Liver (tissue), 9 donors: Measurements from ENCODE around the gene SLC35E1. TPM values are rescaled to one million over a fixed set of nuclear protein-coding genes. Genes with fewer than 3 reads are reported as not detected.

Source experiments
- DNase-seq: peaks from one replicate; pipeline ENCODE4 v3.0.0-alpha.2; 2017; ENCODE audit warnings: low spot score
- H3K27ac ChIP-seq, 2 donors: one replicate each; pipeline ENCODE4 v1.7.0; 2013; ENCODE audit warnings: inconsistent platforms in 2 of 2, low read length in 2 of 2, control low read depth in 1 of 2, low read depth in 1 of 2, mild to moderate bottlenecking in 1 of 2
- H3K27me3 ChIP-seq, 4 donors: one replicate each; pipeline versions ENCODE4 v1.6.1 to v1.7.0; 2013; ENCODE audit warnings: low read length in 3 of 4, inconsistent platforms in 1 of 4, mild to moderate bottlenecking in 1 of 4, moderate library complexity in 1 of 4; ENCODE audit not compliant: control insufficient read depth in 4 of 4, insufficient read depth in 4 of 4
- H3K36me3 ChIP-seq, 4 donors: one replicate each; pipeline versions ENCODE4 v1.6.1 to v1.7.0; 2013; ENCODE audit warnings: low read length in 3 of 4, mild to moderate bottlenecking in 3 of 4, low read depth in 1 of 4, moderate library complexity in 1 of 4; ENCODE audit not compliant: control insufficient read depth in 4 of 4, insufficient read depth in 3 of 4
- H3K4me1 ChIP-seq, 4 donors: one replicate each; pipeline versions ENCODE4 v1.6.1 to v1.7.0; 2013; ENCODE audit warnings: low read length in 3 of 4, mild to moderate bottlenecking in 3 of 4, moderate library complexity in 1 of 4; ENCODE audit not compliant: control insufficient read depth in 4 of 4, insufficient read depth in 4 of 4
- H3K4me3 ChIP-seq, 3 donors: one replicate each; pipeline versions ENCODE4 v1.6.1 to v1.7.0; 2013; ENCODE audit warnings: low read length in 3 of 3, control low read depth in 1 of 3, low read depth in 1 of 3, mild to moderate bottlenecking in 1 of 3
- H3K9ac ChIP-seq, 2 donors: one replicate each; pipeline ENCODE4 v1.7.0; 2013; ENCODE audit warnings: low read length in 2 of 2, mild to moderate bottlenecking in 2 of 2, moderate library complexity in 2 of 2, control low read depth in 1 of 2, low read depth in 1 of 2
- H3K9me3 ChIP-seq, 4 donors: one replicate each; pipeline versions ENCODE4 v1.6.1 to v1.7.0; 2013; ENCODE audit warnings: low read length in 3 of 4; ENCODE audit not compliant: control insufficient read depth in 4 of 4
- EGR1 ChIP-seq, 2 donors: IDR thresholded peaks; 2 replicates each; pipeline ENCODE4 v1.6.1; 2016 to 2018; ENCODE audit warnings: antibody characterized with exemption in 2 of 2, low read depth in 2 of 2
- FOXA1 ChIP-seq: IDR thresholded peaks from 2 replicates; pipeline ENCODE4 v1.6.1; 2016; ENCODE audit warnings: antibody characterized with exemption
- FOXA2 ChIP-seq: IDR thresholded peaks from 2 replicates; pipeline ENCODE4 v1.6.1; 2016; ENCODE audit warnings: antibody characterized with exemption
- GABPA ChIP-seq, 2 donors: IDR thresholded peaks in 1 of 2; conservative IDR thresholded peaks in 1 of 2; 2 replicates each; pipeline ENCODE4 v1.6.1; 2016; ENCODE audit warnings: antibody characterized with exemption in 2 of 2, mild to moderate bottlenecking in 1 of 2, moderate library complexity in 1 of 2
- HNF4A ChIP-seq, 2 donors: conservative IDR thresholded peaks; 2 replicates each; pipeline ENCODE4 v1.6.1; 2016; ENCODE audit warnings: antibody characterized with exemption in 2 of 2, mild to moderate bottlenecking in 2 of 2
- HNF4G ChIP-seq: IDR thresholded peaks from 2 replicates; pipeline ENCODE4 v1.6.1; 2016; ENCODE audit warnings: antibody characterized with exemption
- JUND ChIP-seq, 2 donors: IDR thresholded peaks; 2 replicates each; pipeline ENCODE4 v1.6.1; 2016; ENCODE audit warnings: antibody characterized with exemption in 2 of 2
- NR2F2 ChIP-seq: IDR thresholded peaks from 2 replicates; pipeline ENCODE4 v1.6.1; 2016; ENCODE audit warnings: antibody characterized with exemption
- RAD21 ChIP-seq, 2 donors: IDR thresholded peaks; 2 replicates each; pipeline ENCODE4 v1.6.1; 2016; ENCODE audit warnings: antibody characterized with exemption in 2 of 2, mild to moderate bottlenecking in 2 of 2
- RXRA ChIP-seq, 2 donors: IDR thresholded peaks; 2 replicates each; pipeline ENCODE4 v1.6.1; 2017 to 2018; ENCODE audit warnings: antibody characterized with exemption in 2 of 2, mild to moderate bottlenecking in 1 of 2
- SP1 ChIP-seq: IDR thresholded peaks from 2 replicates; pipeline ENCODE4 v1.6.1; 2018; ENCODE audit warnings: antibody characterized with exemption, mild to moderate bottlenecking
- TAF1 ChIP-seq: conservative IDR thresholded peaks from 2 replicates; pipeline ENCODE4 v1.6.1; 2016; ENCODE audit warnings: antibody characterized with exemption, mild to moderate bottlenecking
- YY1 ChIP-seq: IDR thresholded peaks from 2 replicates; pipeline ENCODE4 v1.6.1; 2016; ENCODE audit warnings: antibody characterized with exemption, mild to moderate bottlenecking
- WGBS: extraction: QIAGEN DNeasy Blood & Tissue Kit; methylation state at CpG from one replicate; pipeline ENCODE4 v1.1.7; 2013; 5-methylcytosine and 5-hydroxymethylcytosine counted together
- polyA plus RNA-seq, 2 donors: library from polyadenylated mRNA; stranded (reverse) in 1 of 2; unstranded in 1 of 2; fragments of 200-250 nt in 1 of 2; fragments of >200 nt in 1 of 2; fragmentation: Nextera tagmentation in 1 of 2; extraction: Ambion mirVana in 1 of 2; gene quantifications; one replicate each; pipeline versions ENCODE4 v1.2.1 to v1.2.3, GENCODE V29; 2013 to 2015
- total RNA-seq, 2 donors: library from RNA; depleted of rRNA; stranded (reverse); fragments of >200 nt; gene quantifications; one replicate each; pipeline ENCODE4 v1.2.3, GENCODE V29; 2014
- TF ChIP-seq, protein P1 (sequence below): IDR thresholded peaks from 2 replicates; pipeline ENCODE4 v1.6.1; 2016; ENCODE audit warnings: antibody characterized with exemption
- TF ChIP-seq, protein P2 (sequence below): IDR thresholded peaks from 2 replicates; pipeline ENCODE4 v1.6.1; 2016; ENCODE audit warnings: antibody characterized with exemption
- TF ChIP-seq, protein P3 (sequence below): fragments of 150-350 bp; IDR thresholded peaks from 2 replicates; pipeline ENCODE4 v1.5.1; 2017; ENCODE audit warnings: improper control_type of control experiment, low read depth, low read length; ENCODE audit not compliant: missing input control
- TF ChIP-seq, protein P4 (sequence below): IDR thresholded peaks from 2 replicates; pipeline ENCODE4 v1.6.1; 2016; ENCODE audit warnings: antibody characterized with exemption, mild to moderate bottlenecking
- TF ChIP-seq, protein P5 (sequence below): IDR thresholded peaks from 2 replicates; pipeline ENCODE4 v1.6.1; 2016; ENCODE audit warnings: antibody characterized with exemption
- donor health status: healthy.
- donor health status: healthy.
- donor health status: healthy.
- donor health status: healthy.
- donor health status: healthy.

The SLC35E1 gene
- total and polyA plus RNA-seq, 4 donors: 11.2 to 20.5 (median 12.1) TPM

DNA sequence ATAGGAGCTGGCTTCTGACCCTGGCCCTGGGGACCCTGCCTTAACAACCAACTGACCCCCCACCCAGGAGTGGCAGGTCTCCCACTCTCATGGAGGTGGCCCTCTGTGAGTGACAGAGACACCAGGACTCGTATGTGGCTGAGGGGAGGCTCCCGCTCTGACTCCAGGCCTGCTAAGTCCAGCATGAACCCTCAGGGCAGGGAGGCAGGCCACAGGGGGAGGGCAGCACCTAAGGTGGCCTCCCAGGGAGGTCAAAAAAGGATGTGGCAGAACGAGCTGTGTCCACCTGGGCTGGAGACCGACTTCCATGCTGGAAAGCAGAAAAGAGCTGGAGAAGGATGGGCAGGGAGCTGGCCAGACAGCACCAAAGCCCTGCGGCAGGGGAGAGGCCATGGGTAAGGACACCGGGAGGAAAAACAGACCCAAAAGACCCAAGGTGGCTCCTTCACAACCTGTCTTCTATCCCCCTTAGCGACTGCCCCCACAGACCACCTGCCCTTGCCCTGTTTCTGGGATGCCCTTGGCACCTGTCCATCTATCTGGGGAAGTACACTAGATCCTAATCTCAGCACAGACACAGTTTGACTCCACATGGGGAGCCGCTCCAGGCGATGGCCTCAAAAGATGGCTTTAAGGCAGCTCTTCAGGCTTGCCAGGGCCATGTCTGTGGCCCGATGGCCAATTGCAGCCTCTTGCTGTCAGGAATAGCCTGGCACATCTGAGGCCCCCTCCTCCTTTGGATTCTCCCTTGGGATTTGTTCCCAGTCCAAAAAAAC is 10.5 kb upstream of the SLC35E1 start:
- Histone ChIP-seq H3K9ac (no peak overlapping the region), H3K27me3 (no peaks in the 10 kb centered on the region), H3K27ac (no peak overlapping the region), H3K4me3 (no peak overlapping the region), H3K4me1 (peaks cover 8 to 35% (median 25%) of the 10 kb centered on the region in 4 donors), H3K36me3 (peaks cover 2 to 6% (median 5%) of the 10 kb centered on the region in 4 donors), H3K9me3 (no peaks in the 10 kb centered on the region)
- no peak for TF ChIP-seq HNF4G
- 94% methylated on average over 10 of the region's 10 CpGs for whole genome bisulfite sequencing
- no peak for DNase-seq

DNA sequence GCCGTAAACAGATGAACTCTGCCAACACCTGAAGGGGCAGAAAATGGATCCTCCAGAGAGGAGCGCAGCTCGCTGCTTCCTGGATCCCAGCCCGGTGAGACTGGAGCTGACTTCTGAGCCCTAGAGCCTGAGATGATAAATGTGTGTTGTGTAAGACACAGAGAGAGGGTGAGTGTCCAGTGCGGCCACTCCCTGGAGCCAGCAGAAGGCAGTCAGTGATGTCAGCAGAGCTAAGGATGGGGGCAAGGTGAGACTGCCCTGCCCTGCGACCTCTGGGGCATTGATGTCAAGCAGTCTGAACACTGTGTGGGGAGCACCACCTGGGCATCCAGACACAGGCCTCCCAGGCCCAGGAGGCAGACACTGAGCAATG is 9.7 kb upstream of the SLC35E1 start:
- Histone ChIP-seq H3K9me3 (no peaks in the 10 kb centered on the region), H3K27ac (no peak overlapping the region), H3K27me3 (no peaks in the 10 kb centered on the region), H3K36me3 (peaks cover 3 to 9% (median 5%) of the 10 kb centered on the region in 4 donors), H3K9ac (no peak overlapping the region), H3K4me3 (no peak overlapping the region), H3K4me1 (peaks cover 9 to 32% (median 22%) of the 10 kb centered on the region in 4 donors)
- WGBS: 84% methylated on average over 6 of the region's 6 CpGs
- DNase-seq: no peak
- TF ChIP-seq NR2F2 (no peak), EGR1 (IDR thresholded peaks at IDR 0.05; ENCODE audit: low read depth in 2 of 2) (no peak)

DNA sequence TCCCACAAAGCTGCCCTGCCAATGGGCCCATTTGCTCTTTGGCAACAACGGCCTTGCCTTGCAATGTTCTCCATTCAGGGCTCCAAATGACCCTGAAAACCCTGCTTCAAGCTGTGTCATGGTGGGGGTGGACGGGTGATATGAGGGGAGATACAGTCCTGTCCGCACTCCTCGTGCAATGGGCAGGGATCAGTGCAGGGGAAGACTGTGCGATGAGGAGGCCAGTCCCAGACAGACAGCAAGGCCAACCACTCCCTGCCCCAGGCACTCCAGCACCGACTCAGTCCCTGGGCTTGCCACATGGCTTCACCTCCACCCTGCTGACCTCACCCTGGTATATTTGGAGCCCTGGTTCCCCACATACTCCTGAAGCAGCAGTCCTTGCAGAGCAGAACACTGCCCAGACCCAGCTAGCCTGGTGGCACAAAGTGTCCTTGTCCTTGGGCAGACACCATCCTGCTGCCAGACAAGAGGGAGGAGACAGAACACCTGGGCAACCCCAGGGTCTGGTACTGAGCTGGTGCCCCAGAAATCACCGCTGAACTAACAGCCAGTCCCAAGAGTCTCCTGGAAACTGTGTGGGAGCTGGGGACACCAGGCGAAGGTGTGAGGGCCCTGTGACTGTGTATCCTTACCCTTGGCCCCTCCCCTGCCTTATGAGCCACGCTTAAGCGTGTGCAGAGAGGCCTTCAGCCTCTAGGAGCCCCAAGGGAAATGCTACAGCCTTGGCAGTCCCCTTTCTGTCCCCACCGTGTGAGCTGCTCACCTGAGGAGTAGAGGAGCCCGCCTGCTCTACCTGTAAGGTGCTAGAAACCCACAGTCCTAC is 9.1 kb upstream of the SLC35E1 start:
- Histone ChIP-seq H3K27ac (no peak overlapping the region), H3K9me3 (no peaks in the 10 kb centered on the region), H3K4me1 (peaks cover 13 to 36% (median 27%) of the 10 kb centered on the region in 4 donors), H3K36me3 (peaks cover 4 to 11% (median 7%) of the 10 kb centered on the region in 4 donors), H3K9ac (no peak overlapping the region), H3K27me3 (no peaks in the 10 kb centered on the region), H3K4me3 (no peak overlapping the region)
- WGBS: 86% methylated on average over 12 of the region's 12 CpGs
- TF ChIP-seq SP1: no peak
- TF ChIP-seq, protein P1, sequence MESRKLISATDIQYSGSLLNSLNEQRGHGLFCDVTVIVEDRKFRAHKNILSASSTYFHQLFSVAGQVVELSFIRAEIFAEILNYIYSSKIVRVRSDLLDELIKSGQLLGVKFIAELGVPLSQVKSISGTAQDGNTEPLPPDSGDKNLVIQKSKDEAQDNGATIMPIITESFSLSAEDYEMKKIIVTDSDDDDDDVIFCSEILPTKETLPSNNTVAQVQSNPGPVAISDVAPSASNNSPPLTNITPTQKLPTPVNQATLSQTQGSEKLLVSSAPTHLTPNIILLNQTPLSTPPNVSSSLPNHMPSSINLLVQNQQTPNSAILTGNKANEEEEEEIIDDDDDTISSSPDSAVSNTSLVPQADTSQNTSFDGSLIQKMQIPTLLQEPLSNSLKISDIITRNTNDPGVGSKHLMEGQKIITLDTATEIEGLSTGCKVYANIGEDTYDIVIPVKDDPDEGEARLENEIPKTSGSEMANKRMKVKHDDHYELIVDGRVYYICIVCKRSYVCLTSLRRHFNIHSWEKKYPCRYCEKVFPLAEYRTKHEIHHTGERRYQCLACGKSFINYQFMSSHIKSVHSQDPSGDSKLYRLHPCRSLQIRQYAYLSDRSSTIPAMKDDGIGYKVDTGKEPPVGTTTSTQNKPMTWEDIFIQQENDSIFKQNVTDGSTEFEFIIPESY: no peak
- no peak for TF ChIP-seq RXRA (IDR thresholded peaks at IDR 0.05)
- TF ChIP-seq HNF4A (conservative IDR thresholded peaks at IDR 0.05): no peak
- no peak for TF ChIP-seq JUND (IDR thresholded peaks at IDR 0.05)
- no peak for TF ChIP-seq NR2F2
- no peak for TF ChIP-seq GABPA (IDR thresholded peaks at IDR 0.05 in 1 of 2, conservative IDR thresholded peaks at IDR 0.05 in 1 of 2)
- TF ChIP-seq FOXA2: no peak
- TF ChIP-seq, protein P2, sequence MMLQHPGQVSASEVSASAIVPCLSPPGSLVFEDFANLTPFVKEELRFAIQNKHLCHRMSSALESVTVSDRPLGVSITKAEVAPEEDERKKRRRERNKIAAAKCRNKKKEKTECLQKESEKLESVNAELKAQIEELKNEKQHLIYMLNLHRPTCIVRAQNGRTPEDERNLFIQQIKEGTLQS: no peak
- TF ChIP-seq, protein P3, sequence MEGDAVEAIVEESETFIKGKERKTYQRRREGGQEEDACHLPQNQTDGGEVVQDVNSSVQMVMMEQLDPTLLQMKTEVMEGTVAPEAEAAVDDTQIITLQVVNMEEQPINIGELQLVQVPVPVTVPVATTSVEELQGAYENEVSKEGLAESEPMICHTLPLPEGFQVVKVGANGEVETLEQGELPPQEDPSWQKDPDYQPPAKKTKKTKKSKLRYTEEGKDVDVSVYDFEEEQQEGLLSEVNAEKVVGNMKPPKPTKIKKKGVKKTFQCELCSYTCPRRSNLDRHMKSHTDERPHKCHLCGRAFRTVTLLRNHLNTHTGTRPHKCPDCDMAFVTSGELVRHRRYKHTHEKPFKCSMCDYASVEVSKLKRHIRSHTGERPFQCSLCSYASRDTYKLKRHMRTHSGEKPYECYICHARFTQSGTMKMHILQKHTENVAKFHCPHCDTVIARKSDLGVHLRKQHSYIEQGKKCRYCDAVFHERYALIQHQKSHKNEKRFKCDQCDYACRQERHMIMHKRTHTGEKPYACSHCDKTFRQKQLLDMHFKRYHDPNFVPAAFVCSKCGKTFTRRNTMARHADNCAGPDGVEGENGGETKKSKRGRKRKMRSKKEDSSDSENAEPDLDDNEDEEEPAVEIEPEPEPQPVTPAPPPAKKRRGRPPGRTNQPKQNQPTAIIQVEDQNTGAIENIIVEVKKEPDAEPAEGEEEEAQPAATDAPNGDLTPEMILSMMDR: no peak
- no peak for TF ChIP-seq FOXA1
- TF ChIP-seq HNF4G: no peak
- TF ChIP-seq, protein P4, sequence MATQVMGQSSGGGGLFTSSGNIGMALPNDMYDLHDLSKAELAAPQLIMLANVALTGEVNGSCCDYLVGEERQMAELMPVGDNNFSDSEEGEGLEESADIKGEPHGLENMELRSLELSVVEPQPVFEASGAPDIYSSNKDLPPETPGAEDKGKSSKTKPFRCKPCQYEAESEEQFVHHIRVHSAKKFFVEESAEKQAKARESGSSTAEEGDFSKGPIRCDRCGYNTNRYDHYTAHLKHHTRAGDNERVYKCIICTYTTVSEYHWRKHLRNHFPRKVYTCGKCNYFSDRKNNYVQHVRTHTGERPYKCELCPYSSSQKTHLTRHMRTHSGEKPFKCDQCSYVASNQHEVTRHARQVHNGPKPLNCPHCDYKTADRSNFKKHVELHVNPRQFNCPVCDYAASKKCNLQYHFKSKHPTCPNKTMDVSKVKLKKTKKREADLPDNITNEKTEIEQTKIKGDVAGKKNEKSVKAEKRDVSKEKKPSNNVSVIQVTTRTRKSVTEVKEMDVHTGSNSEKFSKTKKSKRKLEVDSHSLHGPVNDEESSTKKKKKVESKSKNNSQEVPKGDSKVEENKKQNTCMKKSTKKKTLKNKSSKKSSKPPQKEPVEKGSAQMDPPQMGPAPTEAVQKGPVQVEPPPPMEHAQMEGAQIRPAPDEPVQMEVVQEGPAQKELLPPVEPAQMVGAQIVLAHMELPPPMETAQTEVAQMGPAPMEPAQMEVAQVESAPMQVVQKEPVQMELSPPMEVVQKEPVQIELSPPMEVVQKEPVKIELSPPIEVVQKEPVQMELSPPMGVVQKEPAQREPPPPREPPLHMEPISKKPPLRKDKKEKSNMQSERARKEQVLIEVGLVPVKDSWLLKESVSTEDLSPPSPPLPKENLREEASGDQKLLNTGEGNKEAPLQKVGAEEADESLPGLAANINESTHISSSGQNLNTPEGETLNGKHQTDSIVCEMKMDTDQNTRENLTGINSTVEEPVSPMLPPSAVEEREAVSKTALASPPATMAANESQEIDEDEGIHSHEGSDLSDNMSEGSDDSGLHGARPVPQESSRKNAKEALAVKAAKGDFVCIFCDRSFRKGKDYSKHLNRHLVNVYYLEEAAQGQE: no peak
- TF ChIP-seq TAF1: no peak
- TF ChIP-seq YY1: no peak
- TF ChIP-seq, protein P5, sequence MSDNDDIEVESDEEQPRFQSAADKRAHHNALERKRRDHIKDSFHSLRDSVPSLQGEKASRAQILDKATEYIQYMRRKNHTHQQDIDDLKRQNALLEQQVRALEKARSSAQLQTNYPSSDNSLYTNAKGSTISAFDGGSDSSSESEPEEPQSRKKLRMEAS: no peak
- TF ChIP-seq RAD21 (IDR thresholded peaks at IDR 0.05): no peak
- TF ChIP-seq EGR1 (IDR thresholded peaks at IDR 0.05; ENCODE audit: low read depth in 2 of 2): no peak
- DNase-seq: no peak
